Fibroblast of lung (primary cell): ENCODE data around the gene SGMS2. TPM values are rescaled to one million over a fixed set of nuclear protein-coding genes. Genes with fewer than 3 reads are reported as not detected.
A peak's percentile ranks its signal among the peaks of the same experiment; 100 is the strongest.

ENCODE experiments used
- DNase-seq, 2 donors: peaks; one replicate each; pipeline versions ENCODE4 v3.0.0 to v3.0.0-alpha.2; 2010; ENCODE audit warnings: low read depth in 2 of 2
- H2AFZ ChIP-seq: 2 replicates; pipeline ENCODE4 v1.5.1; 2012; ENCODE audit warnings: low read length, control low read depth, inconsistent platforms
- H3K27ac ChIP-seq: 2 replicates; pipeline ENCODE4 v1.5.1; 2011; ENCODE audit warnings: low read length, control low read depth; ENCODE audit not compliant: insufficient read depth
- H3K27me3 ChIP-seq: 2 replicates; pipeline ENCODE4 v1.5.1; 2011; ENCODE audit warnings: mild to moderate bottlenecking, low read length; ENCODE audit not compliant: control insufficient read depth, insufficient read depth
- H3K36me3 ChIP-seq: 2 replicates; pipeline ENCODE4 v1.5.1; 2011; ENCODE audit warnings: low read length; ENCODE audit not compliant: control insufficient read depth, insufficient read depth
- H3K4me1 ChIP-seq: 2 replicates; pipeline ENCODE4 v1.5.1; 2011; ENCODE audit warnings: low read length; ENCODE audit not compliant: control insufficient read depth, insufficient read depth; ENCODE audit errors: extremely low read depth
- H3K4me2 ChIP-seq: 2 replicates; pipeline ENCODE4 v1.5.1; 2011; ENCODE audit warnings: low read length, control low read depth; ENCODE audit not compliant: insufficient read depth; ENCODE audit errors: extremely low read depth
- H3K4me3 ChIP-seq, 4 experiments: fragments of 200-600 bp in 1 of 4; sonication (generic) in 1 of 4; replicated peaks in 1 of 4; 2 replicates each; pipeline ENCODE4 v1.5.1; 2011 to 2016; ENCODE audit warnings: low read length in 4 of 4, low read depth in 3 of 4, mild to moderate bottlenecking in 3 of 4, control low read depth in 2 of 4, inconsistent platforms in 1 of 4, mixed read lengths in 1 of 4; ENCODE audit not compliant: insufficient read depth in 1 of 4; ENCODE audit errors: control extremely low read depth in 1 of 4
- H3K79me2 ChIP-seq: 2 replicates; pipeline ENCODE4 v1.5.1; 2012; ENCODE audit warnings: mild to moderate bottlenecking, low read length, inconsistent platforms; ENCODE audit not compliant: control insufficient read depth, insufficient read depth
- H3K9ac ChIP-seq: 2 replicates; pipeline ENCODE4 v1.5.1; 2011; ENCODE audit warnings: mild to moderate bottlenecking, low read length, control low read depth; ENCODE audit not compliant: insufficient read depth
- H3K9me3 ChIP-seq: 2 replicates; pipeline ENCODE4 v1.5.1; 2012; ENCODE audit warnings: low read depth, low read length; ENCODE audit not compliant: control insufficient read depth, insufficient read depth
- H4K20me1 ChIP-seq: 2 replicates; pipeline ENCODE4 v1.5.1; 2011; ENCODE audit warnings: low read length; ENCODE audit not compliant: control insufficient read depth, insufficient read depth; ENCODE audit errors: extremely low read depth
- EZH2 ChIP-seq: IDR thresholded peaks from 2 replicates; pipeline ENCODE4 v1.5.1; 2012; ENCODE audit warnings: low read length, control low read depth, mild to moderate bottlenecking; ENCODE audit errors: missing control alignments
- polyA plus RNA-seq, 2 donors: library from polyadenylated mRNA; depleted of rRNA in 1 of 2; stranded (reverse) in 1 of 2; unstranded in 1 of 2; fragments of >200 nt; gene quantifications; 2 replicates each; pipeline ENCODE4 v1.2.1, GENCODE V29; 2011 to 2012; ENCODE audit warnings: missing spikeins in 1 of 2
- total RNA-seq: library from RNA; depleted of rRNA; stranded (reverse); fragments of >200 nt; gene quantifications from 2 replicates; pipeline ENCODE4 v1.2.1, GENCODE V29; 2014
- TF ChIP-seq, protein P1 (sequence below), 2 donors: IDR thresholded peaks in 1 of 2; conservative IDR thresholded peaks in 1 of 2; 1 replicate in 1 of 2; 2 replicates in 1 of 2; pipeline ENCODE4 v1.5.1; 2011 to 2012; ENCODE audit warnings: low read length in 2 of 2, control low read depth in 1 of 2, inconsistent platforms in 1 of 2, low read depth in 1 of 2, mild to moderate bottlenecking in 1 of 2

SGMS2 gene
- total and polyA plus RNA-seq, 2 donors (not counting 1 experiment from before 2014, with no cell fraction given): 63.7 to 82.7 TPM

DNA sequence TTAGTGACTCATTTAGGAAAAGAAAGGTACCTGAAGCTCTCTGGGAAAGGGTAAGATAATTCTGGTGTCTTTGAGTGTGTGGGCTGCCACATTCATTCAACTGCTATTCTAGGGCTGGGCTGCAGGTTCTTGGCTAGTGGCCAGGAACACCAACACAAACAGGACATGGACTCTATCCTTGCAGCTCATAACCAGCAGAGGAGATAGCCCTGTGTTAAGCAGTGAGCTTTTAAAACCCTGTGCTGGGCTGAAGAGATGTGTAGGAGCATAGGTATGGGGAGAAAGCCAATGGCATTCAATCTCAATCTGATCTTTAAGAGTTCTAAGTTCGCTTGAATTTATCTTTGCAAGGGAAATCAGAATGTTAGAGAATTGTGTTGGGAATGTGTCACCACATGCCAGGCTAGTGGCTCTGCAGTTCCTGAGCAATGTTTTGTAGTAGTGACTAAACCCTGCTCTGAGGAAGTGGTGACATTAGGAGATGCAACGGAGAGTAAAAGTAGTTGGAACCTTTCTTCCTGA, 39.2 kb downstream of the SGMS2 start:
- Histone ChIP-seq H2AFZ (no peak overlapping the region), H3K79me2 (no peaks in the 10 kb centered on the region), H3K36me3 (no peaks in the 10 kb centered on the region), H3K4me3 (no peak overlapping the region), H4K20me1 (no peaks in the 10 kb centered on the region), H3K9me3 (no peaks in the 10 kb centered on the region), H3K4me1 (peaks cover 7% of the 10 kb centered on the region), H3K9ac (no peak overlapping the region), H3K27ac (no peak overlapping the region), H3K27me3 (no peaks in the 10 kb centered on the region), H3K4me2 (no peak overlapping the region)
- DNase-seq: peak; percentile 13 to 63
- TF ChIP-seq, protein P1, sequence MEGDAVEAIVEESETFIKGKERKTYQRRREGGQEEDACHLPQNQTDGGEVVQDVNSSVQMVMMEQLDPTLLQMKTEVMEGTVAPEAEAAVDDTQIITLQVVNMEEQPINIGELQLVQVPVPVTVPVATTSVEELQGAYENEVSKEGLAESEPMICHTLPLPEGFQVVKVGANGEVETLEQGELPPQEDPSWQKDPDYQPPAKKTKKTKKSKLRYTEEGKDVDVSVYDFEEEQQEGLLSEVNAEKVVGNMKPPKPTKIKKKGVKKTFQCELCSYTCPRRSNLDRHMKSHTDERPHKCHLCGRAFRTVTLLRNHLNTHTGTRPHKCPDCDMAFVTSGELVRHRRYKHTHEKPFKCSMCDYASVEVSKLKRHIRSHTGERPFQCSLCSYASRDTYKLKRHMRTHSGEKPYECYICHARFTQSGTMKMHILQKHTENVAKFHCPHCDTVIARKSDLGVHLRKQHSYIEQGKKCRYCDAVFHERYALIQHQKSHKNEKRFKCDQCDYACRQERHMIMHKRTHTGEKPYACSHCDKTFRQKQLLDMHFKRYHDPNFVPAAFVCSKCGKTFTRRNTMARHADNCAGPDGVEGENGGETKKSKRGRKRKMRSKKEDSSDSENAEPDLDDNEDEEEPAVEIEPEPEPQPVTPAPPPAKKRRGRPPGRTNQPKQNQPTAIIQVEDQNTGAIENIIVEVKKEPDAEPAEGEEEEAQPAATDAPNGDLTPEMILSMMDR (conservative IDR thresholded peaks at IDR 0.05 in 1 of 2, IDR thresholded peaks at IDR 0.05 in 1 of 2; ENCODE audit: low read depth in 1 of 2, low read length in 2 of 2): no peak
- TF ChIP-seq EZH2: no peak

- Histone ChIP-seq H3K9me3 (no peaks in the 10 kb centered on the region), H3K4me3 (no peak overlapping the region), H3K36me3 (no peaks in the 10 kb centered on the region), H3K9ac (no peak overlapping the region), H3K4me2 (no peak overlapping the region), H3K27me3 (no peaks in the 10 kb centered on the region), H2AFZ (no peak overlapping the region), H3K27ac (no peak overlapping the region), H3K4me1 (peaks cover 7% of the 10 kb centered on the region), H3K79me2 (no peaks in the 10 kb centered on the region), H4K20me1 (no peaks in the 10 kb centered on the region)
- DNase-seq: no peak
- TF ChIP-seq, protein P1 (conservative IDR thresholded peaks at IDR 0.05 in 1 of 2, IDR thresholded peaks at IDR 0.05 in 1 of 2; ENCODE audit: low read depth in 1 of 2, low read length in 2 of 2): no peak
- TF ChIP-seq EZH2: no peak
Observed at GRCh38 chr4:107866726-107867125, 42.0 kb downstream of the SGMS2 start.

DNA sequence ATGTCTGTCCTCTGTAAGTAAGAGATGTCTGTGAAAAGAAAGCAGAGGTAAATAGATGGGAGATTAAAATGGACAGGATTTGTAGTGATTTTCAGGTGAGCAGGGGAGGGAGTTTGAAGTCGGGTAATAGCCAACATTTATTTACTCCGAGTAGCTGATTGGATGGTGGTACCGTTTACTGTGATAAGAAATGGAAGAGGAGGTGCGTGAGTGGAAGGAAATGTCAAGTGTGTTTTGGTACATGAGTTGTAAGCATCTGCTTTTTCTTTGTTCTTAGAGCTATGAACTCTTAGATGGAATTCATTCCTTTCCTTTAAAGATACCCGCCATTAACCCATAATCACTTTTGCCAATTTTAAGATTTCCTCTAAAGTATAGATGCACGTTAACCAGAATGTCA, 45.5 kb downstream of the SGMS2 start:
- DNase-seq: no peak
- H3K9me3 ChIP-seq: no peaks in the 10 kb centered on the region
- no peaks in the 10 kb centered on the region for H4K20me1 ChIP-seq
- no peak for TF ChIP-seq EZH2
- TF ChIP-seq, protein P1 (conservative IDR thresholded peaks at IDR 0.05 in 1 of 2, IDR thresholded peaks at IDR 0.05 in 1 of 2; ENCODE audit: low read depth in 1 of 2, low read length in 2 of 2): no peak
- no peak overlapping the region for H3K9ac ChIP-seq
- H3K4me1 ChIP-seq: no peaks in the 10 kb centered on the region
- H3K36me3 ChIP-seq: no peaks in the 10 kb centered on the region
- H3K79me2 ChIP-seq: no peaks in the 10 kb centered on the region
- no peak overlapping the region for H3K4me3 ChIP-seq
- no peak overlapping the region for H3K27ac ChIP-seq
- H3K27me3 ChIP-seq: no peaks in the 10 kb centered on the region
- H3K4me2 ChIP-seq: no peak overlapping the region
- H2AFZ ChIP-seq: no peak overlapping the region
